Measurements from ENCODE around the gene SLC35A1.

SLC35A1 gene

DNA sequence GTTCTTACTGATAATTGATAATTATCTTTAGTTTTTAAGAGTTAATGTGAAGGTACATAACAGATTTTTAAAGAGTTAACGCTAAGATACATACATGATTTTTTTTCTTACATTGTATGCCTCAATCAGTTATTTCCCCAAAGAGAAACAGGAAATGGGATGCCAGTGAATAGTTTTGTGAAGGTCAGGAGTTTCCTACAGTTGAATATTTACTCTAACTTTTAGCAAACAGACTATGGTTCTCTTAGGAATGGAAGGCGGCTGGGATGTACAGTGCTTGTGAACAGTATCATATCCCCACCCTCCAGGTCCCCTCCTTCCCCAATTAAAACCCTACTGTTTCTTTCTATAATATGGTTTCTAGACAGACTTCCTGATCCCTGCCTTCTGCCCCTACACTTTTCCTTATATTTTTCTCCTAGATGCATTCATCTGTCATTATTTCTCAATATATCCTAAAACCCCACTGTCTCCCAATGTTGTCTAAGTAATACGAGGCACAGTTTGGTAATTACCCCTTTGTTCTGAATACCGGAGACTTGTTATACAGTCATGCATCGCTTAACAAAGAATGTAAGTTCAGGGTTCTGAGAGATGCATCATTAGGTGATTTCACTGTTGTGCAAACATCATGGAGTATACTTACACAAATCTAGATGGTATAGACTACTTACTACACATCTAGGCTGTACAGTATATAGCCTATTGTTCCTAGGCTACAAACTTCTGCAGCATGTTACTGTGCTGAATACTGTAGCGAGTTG, 29.2 kb downstream of the SLC35A1 start:
- H4K20me1 ChIP-seq (ENCODE audit: insufficient read depth, low read length) = no peaks in the 10 kb centered on the region

DNA sequence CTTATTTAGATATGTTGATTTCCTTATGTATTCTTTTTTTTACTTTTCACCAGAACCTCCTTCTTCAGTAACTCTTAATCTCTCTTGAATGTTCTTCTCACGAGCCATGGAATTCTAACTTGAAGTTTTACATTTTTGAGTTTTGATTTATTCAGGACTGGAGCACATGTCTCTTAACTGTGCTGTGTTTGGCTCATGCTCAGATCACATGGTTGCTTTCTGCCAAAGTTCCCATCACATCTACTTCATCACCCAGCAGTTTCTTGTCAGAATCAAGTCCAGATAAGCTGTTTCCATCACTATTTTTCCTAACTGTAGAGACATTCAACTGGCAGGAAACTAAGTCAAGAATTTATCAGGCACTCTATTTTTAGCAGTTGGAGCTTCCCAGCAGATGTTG, 31.7 kb downstream of the SLC35A1 start:
- H3F3A ChIP-seq (ENCODE audit: insufficient read depth, low read length) = no peaks in the 10 kb centered on the region
- no peaks in the 10 kb centered on the region for H3K4me1 ChIP-seq (ENCODE audit: insufficient read depth, low read length, severe bottlenecking)
- H3K4me2 ChIP-seq (ENCODE audit: low read length) = no peak overlapping the region
- H3K9me2 ChIP-seq (ENCODE audit: low read depth, low read length) = no peaks in the 10 kb centered on the region
- TF ChIP-seq, protein P1, sequence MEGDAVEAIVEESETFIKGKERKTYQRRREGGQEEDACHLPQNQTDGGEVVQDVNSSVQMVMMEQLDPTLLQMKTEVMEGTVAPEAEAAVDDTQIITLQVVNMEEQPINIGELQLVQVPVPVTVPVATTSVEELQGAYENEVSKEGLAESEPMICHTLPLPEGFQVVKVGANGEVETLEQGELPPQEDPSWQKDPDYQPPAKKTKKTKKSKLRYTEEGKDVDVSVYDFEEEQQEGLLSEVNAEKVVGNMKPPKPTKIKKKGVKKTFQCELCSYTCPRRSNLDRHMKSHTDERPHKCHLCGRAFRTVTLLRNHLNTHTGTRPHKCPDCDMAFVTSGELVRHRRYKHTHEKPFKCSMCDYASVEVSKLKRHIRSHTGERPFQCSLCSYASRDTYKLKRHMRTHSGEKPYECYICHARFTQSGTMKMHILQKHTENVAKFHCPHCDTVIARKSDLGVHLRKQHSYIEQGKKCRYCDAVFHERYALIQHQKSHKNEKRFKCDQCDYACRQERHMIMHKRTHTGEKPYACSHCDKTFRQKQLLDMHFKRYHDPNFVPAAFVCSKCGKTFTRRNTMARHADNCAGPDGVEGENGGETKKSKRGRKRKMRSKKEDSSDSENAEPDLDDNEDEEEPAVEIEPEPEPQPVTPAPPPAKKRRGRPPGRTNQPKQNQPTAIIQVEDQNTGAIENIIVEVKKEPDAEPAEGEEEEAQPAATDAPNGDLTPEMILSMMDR (IDR thresholded peaks at IDR 0.05; ENCODE audit: low read length) = no peak
- no peak for TF ChIP-seq EZH2 (IDR thresholded peaks at IDR 0.05; ENCODE audit: borderline replicate concordance, low read length)
- peaks cover 56% of the 10 kb centered on the region; the same call in 1 of the 2 replicates for H3K36me3 ChIP-seq (ENCODE audit: insufficient read depth, low read length)
- H3K9ac ChIP-seq (ENCODE audit: low read length) = no peak overlapping the region
- no peaks in the 10 kb centered on the region for H3K27me3 ChIP-seq (ENCODE audit: insufficient read depth, low read length)
- no peak overlapping the region for H3K4me3 ChIP-seq (ENCODE audit: low read depth, low read length, poor library complexity, severe bottlenecking)
- H3K27ac ChIP-seq (ENCODE audit: low read depth, low read length, poor library complexity, severe bottlenecking) = no peak overlapping the region
- no peaks in the 10 kb centered on the region for H3K79me2 ChIP-seq (ENCODE audit: insufficient read depth, low read length)
- no peaks in the 10 kb centered on the region for H3K9me3 ChIP-seq (ENCODE audit: low read length)
- no peak overlapping the region for H2AFZ ChIP-seq (ENCODE audit: low read length)
- no peaks in the 10 kb centered on the region for H4K20me1 ChIP-seq (ENCODE audit: insufficient read depth, low read length)

More for the DNA sequence above, 29.2 kb downstream of the SLC35A1 start:
- H3K4me3 ChIP-seq (ENCODE audit: low read depth, low read length, poor library complexity, severe bottlenecking) = no peak overlapping the region
- no peaks in the 10 kb centered on the region for H3F3A ChIP-seq (ENCODE audit: insufficient read depth, low read length)
- no peak for TF ChIP-seq EZH2 (IDR thresholded peaks at IDR 0.05; ENCODE audit: borderline replicate concordance, low read length)
- H3K27ac ChIP-seq (ENCODE audit: low read depth, low read length, poor library complexity, severe bottlenecking) = no peak overlapping the region
- no peaks in the 10 kb centered on the region for H3K9me2 ChIP-seq (ENCODE audit: low read depth, low read length)
- H3K36me3 ChIP-seq (ENCODE audit: insufficient read depth, low read length) = peaks cover 44% of the 10 kb centered on the region; the same call in 1 of the 2 replicates
- H3K4me2 ChIP-seq (ENCODE audit: low read length) = no peak overlapping the region
- no peaks in the 10 kb centered on the region for H3K27me3 ChIP-seq (ENCODE audit: insufficient read depth, low read length)
- H2AFZ ChIP-seq (ENCODE audit: low read length) = no peak overlapping the region
- no peaks in the 10 kb centered on the region for H3K9me3 ChIP-seq (ENCODE audit: low read length)
- no peak overlapping the region for H3K9ac ChIP-seq (ENCODE audit: low read length)
- H3K79me2 ChIP-seq (ENCODE audit: insufficient read depth, low read length) = no peaks in the 10 kb centered on the region
- H3K4me1 ChIP-seq (ENCODE audit: insufficient read depth, low read length, severe bottlenecking) = no peaks in the 10 kb centered on the region

DNA sequence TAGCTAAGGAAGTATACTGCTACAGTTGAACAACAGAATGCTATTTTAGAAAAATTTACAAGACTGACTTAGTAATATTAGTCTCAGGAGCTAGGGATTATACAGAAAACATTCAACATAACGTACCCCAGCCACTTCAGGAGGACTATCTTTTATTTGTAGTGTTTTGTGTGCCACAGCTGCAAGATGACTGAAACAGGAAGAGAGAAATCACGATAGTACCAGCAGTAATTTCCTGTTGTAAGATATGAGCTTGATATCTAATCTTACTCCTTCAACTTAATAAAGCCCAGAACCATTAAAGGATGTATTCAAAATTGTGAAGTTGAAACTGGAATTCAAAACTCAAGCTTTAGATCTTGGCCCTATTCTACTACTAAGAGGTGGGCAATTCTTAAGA, 42.1 kb downstream of the SLC35A1 start:
- H3K4me1 ChIP-seq (ENCODE audit: insufficient read depth, low read length, severe bottlenecking) = no peaks in the 10 kb centered on the region
- H3K4me3 ChIP-seq (ENCODE audit: low read depth, low read length, poor library complexity, severe bottlenecking) = no peak overlapping the region
- H3K27me3 ChIP-seq (ENCODE audit: insufficient read depth, low read length) = no peaks in the 10 kb centered on the region
- H3K9ac ChIP-seq (ENCODE audit: low read length) = no peak overlapping the region
- H3K4me2 ChIP-seq (ENCODE audit: low read length) = no peak overlapping the region
- H3K9me2 ChIP-seq (ENCODE audit: low read depth, low read length) = no peaks in the 10 kb centered on the region
- peaks cover 90% of the 10 kb centered on the region for H3K36me3 ChIP-seq (ENCODE audit: insufficient read depth, low read length)
- no peaks in the 10 kb centered on the region for H4K20me1 ChIP-seq (ENCODE audit: insufficient read depth, low read length)
- H3F3A ChIP-seq (ENCODE audit: insufficient read depth, low read length) = no peaks in the 10 kb centered on the region
- TF ChIP-seq, protein P1 (IDR thresholded peaks at IDR 0.05; ENCODE audit: low read length) = no peak
- TF ChIP-seq EZH2 (IDR thresholded peaks at IDR 0.05; ENCODE audit: borderline replicate concordance, low read length) = no peak
- no peaks in the 10 kb centered on the region for H3K79me2 ChIP-seq (ENCODE audit: insufficient read depth, low read length)
- H3K9me3 ChIP-seq (ENCODE audit: low read length) = no peaks in the 10 kb centered on the region
- no peak overlapping the region for H3K27ac ChIP-seq (ENCODE audit: low read depth, low read length, poor library complexity, severe bottlenecking)
- no peak overlapping the region for H2AFZ ChIP-seq (ENCODE audit: low read length)

DNA sequence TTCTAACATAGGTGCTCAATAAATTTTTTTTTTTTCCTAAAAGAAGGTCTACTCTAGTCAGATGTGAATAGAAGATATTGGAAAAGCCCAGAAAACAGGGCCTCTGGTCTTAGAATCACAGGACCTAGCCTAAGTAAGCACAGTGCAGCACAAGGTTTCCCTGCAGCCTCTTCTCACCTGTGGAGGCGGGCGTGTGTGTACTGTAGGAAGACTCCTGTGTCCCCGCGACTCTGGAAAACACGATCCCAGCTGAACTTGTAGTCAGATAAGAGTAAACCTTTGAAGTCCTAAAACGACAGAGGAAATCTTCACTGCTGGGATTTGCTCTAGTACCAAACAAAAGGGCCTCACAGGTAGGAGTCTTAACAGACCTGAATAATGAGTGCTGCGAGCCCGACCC, 45.7 kb downstream of the SLC35A1 start:
- Histone ChIP-seq H3K9me3 (ENCODE audit: low read length) (no peaks in the 10 kb centered on the region), H3F3A (ENCODE audit: insufficient read depth, low read length) (no peaks in the 10 kb centered on the region), H3K4me3 (ENCODE audit: low read depth, low read length, poor library complexity, severe bottlenecking) (no peak overlapping the region), H3K36me3 (ENCODE audit: insufficient read depth, low read length) (peaks cover 81% of the 10 kb centered on the region), H3K9ac (ENCODE audit: low read length) (no peak overlapping the region), H3K4me2 (ENCODE audit: low read length) (no peak overlapping the region), H4K20me1 (ENCODE audit: insufficient read depth, low read length) (no peaks in the 10 kb centered on the region), H3K27me3 (ENCODE audit: insufficient read depth, low read length) (no peaks in the 10 kb centered on the region), H3K9me2 (ENCODE audit: low read depth, low read length) (no peaks in the 10 kb centered on the region; the same call in 1 of the 2 replicates), H3K27ac (ENCODE audit: low read depth, low read length, poor library complexity, severe bottlenecking) (no peak overlapping the region), H3K4me1 (ENCODE audit: insufficient read depth, low read length, severe bottlenecking) (no peaks in the 10 kb centered on the region), H3K79me2 (ENCODE audit: insufficient read depth, low read length) (no peaks in the 10 kb centered on the region), H2AFZ (ENCODE audit: low read length) (no peak overlapping the region)
- no peak for TF ChIP-seq EZH2 (IDR thresholded peaks at IDR 0.05; ENCODE audit: borderline replicate concordance, low read length)
